ENCODE measurements around the gene KCNN4. TPM values are rescaled to one million over a fixed set of nuclear protein-coding genes. Genes with fewer than 3 reads are reported as not detected.

KCNN4 gene
- total and polyA plus RNA-seq, 2 experiments from 2014 or later = 0.86 to 3.2 TPM

DNA sequence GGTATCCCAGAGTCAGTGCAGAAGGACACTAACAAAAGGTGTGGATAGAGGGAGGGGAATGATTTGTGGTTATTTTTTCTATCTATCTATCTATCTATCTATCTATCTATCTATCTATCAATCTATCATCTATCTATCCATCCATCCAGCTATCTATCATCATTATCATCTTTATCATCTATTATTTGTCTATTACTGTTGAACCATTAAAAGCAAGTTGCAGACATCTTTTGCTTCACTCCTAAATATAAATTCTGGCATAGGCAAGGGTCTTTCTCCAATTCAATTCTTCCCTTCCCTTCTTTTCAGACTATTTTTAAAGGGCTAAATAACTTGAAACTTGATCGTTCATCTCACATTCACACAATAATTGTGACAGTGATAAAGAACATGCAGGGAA is 31.5 kb upstream of the KCNN4 start (continued):
- TF ChIP-seq, protein P1, sequence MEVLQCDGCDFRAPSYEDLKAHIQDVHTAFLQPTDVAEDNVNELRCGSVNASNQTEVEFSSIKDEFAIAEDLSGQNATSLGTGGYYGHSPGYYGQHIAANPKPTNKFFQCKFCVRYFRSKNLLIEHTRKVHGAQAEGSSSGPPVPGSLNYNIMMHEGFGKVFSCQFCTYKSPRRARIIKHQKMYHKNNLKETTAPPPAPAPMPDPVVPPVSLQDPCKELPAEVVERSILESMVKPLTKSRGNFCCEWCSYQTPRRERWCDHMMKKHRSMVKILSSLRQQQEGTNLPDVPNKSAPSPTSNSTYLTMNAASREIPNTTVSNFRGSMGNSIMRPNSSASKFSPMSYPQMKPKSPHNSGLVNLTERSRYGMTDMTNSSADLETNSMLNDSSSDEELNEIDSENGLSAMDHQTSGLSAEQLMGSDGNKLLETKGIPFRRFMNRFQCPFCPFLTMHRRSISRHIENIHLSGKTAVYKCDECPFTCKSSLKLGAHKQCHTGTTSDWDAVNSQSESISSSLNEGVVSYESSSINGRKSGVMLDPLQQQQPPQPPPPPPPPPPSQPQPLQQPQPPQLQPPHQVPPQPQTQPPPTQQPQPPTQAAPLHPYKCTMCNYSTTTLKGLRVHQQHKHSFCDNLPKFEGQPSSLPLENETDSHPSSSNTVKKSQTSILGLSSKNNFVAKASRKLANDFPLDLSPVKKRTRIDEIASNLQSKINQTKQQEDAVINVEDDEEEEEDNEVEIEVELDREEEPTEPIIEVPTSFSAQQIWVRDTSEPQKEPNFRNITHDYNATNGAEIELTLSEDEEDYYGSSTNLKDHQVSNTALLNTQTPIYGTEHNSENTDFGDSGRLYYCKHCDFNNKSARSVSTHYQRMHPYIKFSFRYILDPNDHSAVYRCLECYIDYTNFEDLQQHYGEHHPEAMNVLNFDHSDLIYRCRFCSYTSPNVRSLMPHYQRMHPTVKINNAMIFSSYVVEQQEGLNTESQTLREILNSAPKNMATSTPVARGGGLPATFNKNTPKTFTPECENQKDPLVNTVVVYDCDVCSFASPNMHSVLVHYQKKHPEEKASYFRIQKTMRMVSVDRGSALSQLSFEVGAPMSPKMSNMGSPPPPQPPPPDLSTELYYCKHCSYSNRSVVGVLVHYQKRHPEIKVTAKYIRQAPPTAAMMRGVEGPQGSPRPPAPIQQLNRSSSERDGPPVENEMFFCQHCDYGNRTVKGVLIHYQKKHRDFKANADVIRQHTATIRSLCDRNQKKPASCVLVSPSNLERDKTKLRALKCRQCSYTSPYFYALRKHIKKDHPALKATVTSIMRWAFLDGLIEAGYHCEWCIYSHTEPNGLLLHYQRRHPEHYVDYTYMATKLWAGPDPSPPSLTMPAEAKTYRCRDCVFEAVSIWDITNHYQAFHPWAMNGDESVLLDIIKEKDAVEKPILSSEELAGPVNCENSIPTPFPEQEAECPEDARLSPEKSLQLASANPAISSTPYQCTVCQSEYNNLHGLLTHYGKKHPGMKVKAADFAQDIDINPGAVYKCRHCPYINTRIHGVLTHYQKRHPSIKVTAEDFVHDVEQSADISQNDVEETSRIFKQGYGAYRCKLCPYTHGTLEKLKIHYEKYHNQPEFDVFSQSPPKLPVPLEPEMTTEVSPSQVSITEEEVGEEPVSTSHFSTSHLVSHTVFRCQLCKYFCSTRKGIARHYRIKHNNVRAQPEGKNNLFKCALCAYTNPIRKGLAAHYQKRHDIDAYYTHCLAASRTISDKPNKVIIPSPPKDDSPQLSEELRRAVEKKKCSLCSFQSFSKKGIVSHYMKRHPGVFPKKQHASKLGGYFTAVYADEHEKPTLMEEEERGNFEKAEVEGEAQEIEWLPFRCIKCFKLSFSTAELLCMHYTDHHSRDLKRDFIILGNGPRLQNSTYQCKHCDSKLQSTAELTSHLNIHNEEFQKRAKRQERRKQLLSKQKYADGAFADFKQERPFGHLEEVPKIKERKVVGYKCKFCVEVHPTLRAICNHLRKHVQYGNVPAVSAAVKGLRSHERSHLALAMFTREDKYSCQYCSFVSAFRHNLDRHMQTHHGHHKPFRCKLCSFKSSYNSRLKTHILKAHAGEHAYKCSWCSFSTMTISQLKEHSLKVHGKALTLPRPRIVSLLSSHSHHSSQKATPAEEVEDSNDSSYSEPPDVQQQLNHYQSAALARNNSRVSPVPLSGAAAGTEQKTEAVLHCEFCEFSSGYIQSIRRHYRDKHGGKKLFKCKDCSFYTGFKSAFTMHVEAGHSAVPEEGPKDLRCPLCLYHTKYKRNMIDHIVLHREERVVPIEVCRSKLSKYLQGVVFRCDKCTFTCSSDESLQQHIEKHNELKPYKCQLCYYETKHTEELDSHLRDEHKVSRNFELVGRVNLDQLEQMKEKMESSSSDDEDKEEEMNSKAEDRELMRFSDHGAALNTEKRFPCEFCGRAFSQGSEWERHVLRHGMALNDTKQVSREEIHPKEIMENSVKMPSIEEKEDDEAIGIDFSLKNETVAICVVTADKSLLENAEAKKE (CRISPR knock-in tag; IDR thresholded peaks at IDR 0.05) = no peak
- TF ChIP-seq NANOG (IDR thresholded peaks at IDR 0.05; ENCODE audit: borderline replicate concordance) = no peak
- TF ChIP-seq POLR2AphosphoS5 (IDR thresholded peaks at IDR 0.05; ENCODE audit: low read depth) = no peak

DNA sequence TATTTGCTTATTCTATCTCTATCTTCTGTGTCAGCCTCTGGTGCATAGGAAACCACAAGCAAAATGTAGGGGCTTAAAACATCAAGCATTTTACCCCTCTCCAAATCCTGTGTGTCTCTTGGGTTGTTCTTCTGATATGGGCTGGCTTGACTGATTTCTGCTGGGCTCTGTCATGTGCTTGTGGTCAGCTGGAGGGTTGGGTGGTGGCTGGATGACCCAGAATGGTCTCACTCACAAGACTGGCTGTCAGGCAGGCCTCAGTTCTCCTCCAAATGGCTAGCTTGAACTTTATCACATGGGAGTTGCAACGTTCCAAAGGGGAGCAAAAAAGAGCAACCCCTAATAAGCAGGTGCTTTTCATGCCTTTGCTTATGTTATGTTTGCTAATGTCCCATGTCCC is 31.1 kb upstream of the KCNN4 start:
- H2AFZ ChIP-seq = no peak overlapping the region
- DNase-seq (ENCODE audit: low spot score) (no peak), ATAC-seq (no peak)
- TF ChIP-seq, protein P2, sequence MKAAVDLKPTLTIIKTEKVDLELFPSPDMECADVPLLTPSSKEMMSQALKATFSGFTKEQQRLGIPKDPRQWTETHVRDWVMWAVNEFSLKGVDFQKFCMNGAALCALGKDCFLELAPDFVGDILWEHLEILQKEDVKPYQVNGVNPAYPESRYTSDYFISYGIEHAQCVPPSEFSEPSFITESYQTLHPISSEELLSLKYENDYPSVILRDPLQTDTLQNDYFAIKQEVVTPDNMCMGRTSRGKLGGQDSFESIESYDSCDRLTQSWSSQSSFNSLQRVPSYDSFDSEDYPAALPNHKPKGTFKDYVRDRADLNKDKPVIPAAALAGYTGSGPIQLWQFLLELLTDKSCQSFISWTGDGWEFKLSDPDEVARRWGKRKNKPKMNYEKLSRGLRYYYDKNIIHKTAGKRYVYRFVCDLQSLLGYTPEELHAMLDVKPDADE (IDR thresholded peaks at IDR 0.05) = no peak
- TF ChIP-seq ZNF331 (CRISPR knock-in tag; IDR thresholded peaks at IDR 0.05; ENCODE audit: low read depth) = no peak
- TF ChIP-seq, protein P3, sequence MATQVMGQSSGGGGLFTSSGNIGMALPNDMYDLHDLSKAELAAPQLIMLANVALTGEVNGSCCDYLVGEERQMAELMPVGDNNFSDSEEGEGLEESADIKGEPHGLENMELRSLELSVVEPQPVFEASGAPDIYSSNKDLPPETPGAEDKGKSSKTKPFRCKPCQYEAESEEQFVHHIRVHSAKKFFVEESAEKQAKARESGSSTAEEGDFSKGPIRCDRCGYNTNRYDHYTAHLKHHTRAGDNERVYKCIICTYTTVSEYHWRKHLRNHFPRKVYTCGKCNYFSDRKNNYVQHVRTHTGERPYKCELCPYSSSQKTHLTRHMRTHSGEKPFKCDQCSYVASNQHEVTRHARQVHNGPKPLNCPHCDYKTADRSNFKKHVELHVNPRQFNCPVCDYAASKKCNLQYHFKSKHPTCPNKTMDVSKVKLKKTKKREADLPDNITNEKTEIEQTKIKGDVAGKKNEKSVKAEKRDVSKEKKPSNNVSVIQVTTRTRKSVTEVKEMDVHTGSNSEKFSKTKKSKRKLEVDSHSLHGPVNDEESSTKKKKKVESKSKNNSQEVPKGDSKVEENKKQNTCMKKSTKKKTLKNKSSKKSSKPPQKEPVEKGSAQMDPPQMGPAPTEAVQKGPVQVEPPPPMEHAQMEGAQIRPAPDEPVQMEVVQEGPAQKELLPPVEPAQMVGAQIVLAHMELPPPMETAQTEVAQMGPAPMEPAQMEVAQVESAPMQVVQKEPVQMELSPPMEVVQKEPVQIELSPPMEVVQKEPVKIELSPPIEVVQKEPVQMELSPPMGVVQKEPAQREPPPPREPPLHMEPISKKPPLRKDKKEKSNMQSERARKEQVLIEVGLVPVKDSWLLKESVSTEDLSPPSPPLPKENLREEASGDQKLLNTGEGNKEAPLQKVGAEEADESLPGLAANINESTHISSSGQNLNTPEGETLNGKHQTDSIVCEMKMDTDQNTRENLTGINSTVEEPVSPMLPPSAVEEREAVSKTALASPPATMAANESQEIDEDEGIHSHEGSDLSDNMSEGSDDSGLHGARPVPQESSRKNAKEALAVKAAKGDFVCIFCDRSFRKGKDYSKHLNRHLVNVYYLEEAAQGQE (IDR thresholded peaks at IDR 0.05; ENCODE audit: unreplicated experiment) = no peak
- no peak for TF ChIP-seq EZH2 (IDR thresholded peaks at IDR 0.05; ENCODE audit: low read depth, unreplicated experiment)
- no peak for TF ChIP-seq STAT1 (IDR thresholded peaks at IDR 0.05; ENCODE audit: unreplicated experiment)
- no peak overlapping the region for H3K4me3 Mint-ChIP-seq
- no peaks in the 10 kb centered on the region for H3K27me3 ChIP-seq (ENCODE audit: insufficient read depth)
- H3K4me1 ChIP-seq (ENCODE audit: insufficient read depth) = no peaks in the 10 kb centered on the region
- no peaks in the 10 kb centered on the region for H4K20me1 ChIP-seq (replicated peaks; ENCODE audit: insufficient read depth)
- no peaks in the 10 kb centered on the region for H3K36me3 Mint-ChIP-seq (ENCODE audit: low read depth)
- no peaks in the 10 kb centered on the region for H3F3A ChIP-seq (replicated peaks; ENCODE audit: low read depth)
- H3K9me3 Mint-ChIP-seq = peaks cover 16% of the 10 kb centered on the region
- peaks cover 12% of the 10 kb centered on the region for H3K27me3 Mint-ChIP-seq (ENCODE audit: insufficient read depth, low read depth, poor library complexity)
- H3K27ac Mint-ChIP-seq = no peak overlapping the region
- no peaks in the 10 kb centered on the region for H3K4me1 Mint-ChIP-seq
- no peak overlapping the region for H3K4me3 ChIP-seq
- no peak overlapping the region for H3K27ac ChIP-seq (ENCODE audit: low read depth)
- no peaks in the 10 kb centered on the region for H3K79me2 ChIP-seq (replicated peaks; ENCODE audit: insufficient read depth)
- no peak overlapping the region for H3K4me2 ChIP-seq
- no peaks in the 10 kb centered on the region for H3K36me3 ChIP-seq (ENCODE audit: insufficient read depth)
- no peaks in the 10 kb centered on the region for H3K9me2 ChIP-seq (ENCODE audit: insufficient read depth)
